HG03457 (cell line): ENCODE data around the gene ENTREP3.

Experiments
- ATAC-seq: cut with Tn5 transposase; IDR thresholded peaks from one replicate; pipeline ENCODE4 v1.9.1; 2021; ENCODE audit warnings: moderate number of reproducible peaks; ENCODE audit not compliant: unreplicated experiment

The ENTREP3 gene

DNA sequence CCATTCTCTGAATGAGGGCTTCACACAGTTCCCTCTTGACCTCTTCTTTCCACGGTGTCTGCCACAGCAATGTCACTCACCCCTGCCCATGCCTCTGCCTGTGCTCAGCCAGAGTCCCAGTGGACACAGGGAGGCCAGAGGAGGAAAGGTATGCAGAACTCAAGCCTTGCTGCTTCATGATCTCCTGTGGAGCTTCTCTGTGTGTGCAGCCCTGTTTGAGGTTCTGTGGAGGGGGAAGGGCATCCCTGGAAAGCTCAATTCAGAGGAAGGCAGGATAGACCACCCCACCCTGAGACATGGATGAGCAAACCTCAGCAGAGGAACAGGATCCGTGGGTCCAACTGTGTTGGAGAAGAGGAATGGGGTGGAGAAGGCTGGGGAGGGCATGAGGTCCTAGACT lies 24.0 kb upstream of the ENTREP3 start:
- ATAC-seq = no peak

DNA sequence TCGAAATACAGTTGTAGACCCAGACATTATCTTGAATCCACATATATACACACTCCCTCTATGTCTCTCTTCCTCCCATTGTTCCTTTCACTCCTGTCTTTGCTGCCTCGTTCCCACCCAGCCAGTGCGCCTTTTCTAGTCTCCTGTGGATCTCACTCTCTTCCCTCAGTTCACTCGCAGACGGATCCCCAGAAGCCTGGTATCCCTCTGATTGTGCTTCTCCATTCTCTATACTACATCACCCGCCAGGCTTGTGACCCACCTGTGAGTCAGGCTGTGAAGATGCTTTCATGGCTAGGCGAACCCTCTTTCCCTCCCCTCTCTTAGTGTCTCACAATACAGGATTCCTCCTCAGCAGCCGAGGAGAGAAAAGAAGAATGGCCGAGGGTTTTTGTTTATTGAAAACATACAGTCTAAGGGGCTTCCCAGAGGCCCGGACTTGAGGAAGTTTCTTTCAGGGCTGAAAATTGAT lies 23.4 kb upstream of the ENTREP3 start:
- ATAC-seq = no peak

DNA sequence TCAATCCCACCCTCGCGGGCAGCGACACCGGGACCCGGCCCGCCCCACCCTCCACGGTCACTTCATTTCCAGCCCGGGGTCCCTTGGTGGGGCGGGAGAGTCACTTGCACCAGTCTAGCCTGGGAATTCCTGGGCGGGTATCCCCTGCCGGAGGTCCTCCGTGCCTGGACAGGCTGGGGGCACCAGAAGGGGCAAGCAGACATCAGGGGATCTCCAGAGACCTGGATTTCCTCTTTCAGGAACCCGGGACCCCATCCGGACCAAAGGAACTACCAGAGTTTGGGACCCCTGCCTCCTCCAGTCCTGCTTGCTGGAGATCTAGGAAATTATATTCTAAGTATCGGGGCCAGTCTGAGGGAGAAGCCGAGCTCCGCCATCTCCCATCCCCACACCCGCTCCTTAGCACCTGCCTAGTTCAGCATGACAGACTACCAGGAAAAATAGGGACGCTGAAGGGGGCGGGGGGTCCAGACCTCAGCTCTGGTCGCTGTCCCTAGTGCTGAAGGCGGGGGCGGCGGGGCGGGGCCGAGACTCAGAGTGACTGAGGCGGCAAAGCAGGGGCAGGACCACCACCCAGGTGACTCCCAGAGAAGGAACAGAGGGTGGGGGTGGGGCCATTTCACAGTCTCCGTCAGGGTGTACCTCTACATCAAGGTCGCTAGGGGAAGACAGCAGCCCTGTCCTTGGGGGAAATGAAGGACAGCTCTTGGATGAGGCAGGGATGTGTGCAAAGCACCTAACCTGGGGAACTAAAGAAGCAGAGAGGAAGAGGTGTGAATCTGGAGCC lies 22.8 kb upstream of the ENTREP3 start:
- ATAC-seq = no peak

DNA sequence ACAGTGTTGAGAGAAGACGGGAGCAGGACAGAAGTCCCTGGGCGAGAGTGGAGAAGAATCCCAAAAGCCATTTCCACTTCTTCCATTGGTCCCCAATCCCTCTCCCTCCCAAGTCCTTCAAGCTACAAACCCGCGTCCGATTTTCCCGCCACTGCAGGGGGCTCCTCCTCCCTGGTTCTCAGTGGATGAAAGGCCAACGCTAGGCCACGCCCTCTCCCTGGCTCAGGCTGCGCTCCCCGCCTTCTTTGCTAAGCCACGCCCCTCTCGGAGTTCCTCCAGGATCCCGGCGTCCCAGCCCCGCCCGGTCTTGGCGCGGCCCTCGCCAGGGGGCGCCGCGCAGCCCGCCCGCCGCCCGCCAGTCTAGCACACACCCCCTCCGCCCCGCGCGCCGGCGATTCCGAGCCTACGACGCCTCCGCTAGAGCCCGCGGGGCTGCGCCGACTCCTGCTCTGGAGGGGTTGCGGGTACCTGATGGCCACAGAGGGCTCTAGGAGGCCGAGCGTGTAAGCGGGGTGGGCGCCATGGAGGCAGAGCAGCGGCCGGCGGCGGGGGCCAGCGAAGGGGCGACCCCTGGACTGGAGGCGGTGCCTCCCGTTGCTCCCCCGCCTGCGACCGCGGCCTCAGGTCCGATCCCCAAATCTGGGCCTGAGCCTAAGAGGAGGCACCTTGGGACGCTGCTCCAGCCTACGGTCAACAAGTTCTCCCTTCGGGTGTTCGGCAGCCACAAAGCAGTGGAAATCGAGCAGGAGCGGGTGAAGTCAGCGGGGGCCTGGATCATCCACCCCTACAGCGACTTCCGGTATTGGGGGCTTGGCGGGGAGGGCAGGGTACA lies 22.0 kb upstream of the ENTREP3 start, which contains the start of gene HCN3:
Gene HCN3 (plus strand): TSS at position 394 of the 832 bp plus-strand sequence. CDS start 128 bp downstream, at position 522.
- ATAC-seq = peak; percentile 55

DNA sequence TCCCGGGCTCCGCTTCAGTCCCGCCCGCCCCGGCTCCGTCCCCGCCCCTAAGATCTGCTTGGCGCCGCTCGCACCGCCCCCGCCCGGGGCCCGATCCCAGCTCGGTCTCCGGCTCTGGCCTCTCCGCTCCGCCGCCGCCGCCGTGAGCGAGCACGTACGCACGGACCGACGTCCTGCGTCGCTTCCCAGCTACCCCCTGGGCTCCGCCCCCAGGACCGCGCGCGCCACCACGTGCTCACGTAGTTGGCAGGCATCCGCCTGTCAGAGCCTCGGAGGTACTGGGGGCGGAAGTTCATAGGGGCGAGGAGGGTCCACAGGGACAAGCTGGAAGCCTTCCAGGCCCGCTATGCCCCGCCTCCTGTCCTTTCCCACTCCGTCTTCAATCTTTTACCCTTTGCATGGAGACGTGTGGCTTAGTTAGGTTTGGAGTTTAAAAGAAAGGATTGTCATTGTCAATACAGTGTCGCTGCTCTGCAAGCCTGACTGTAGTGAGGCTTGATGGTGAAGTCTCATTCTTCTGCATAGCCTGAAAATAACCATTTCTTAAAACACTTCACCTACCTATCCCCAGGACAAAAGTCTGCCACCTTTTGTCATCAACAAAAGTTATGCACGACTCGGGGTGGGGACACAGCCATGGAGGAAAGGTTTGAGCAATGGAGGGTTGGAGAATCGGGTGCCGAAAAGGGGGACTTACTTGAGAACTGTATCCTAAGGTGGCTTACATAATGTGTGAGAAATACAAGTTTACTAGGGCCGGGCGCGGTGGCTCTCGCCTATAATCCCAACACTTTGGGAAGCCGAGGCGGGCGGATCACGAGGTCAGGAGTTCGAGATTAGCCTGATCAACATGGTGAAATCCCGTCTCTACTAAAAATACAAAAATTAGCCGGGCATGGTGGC lies 18.3 kb upstream of the ENTREP3 start, which contains the start of gene CLK2:
Gene CLK2 (minus strand): TSS at position 162 of the 903 bp plus-strand sequence. CDS start 2,527 bp downstream, outside the sequence.
- ATAC-seq = peak; percentile 54

DNA sequence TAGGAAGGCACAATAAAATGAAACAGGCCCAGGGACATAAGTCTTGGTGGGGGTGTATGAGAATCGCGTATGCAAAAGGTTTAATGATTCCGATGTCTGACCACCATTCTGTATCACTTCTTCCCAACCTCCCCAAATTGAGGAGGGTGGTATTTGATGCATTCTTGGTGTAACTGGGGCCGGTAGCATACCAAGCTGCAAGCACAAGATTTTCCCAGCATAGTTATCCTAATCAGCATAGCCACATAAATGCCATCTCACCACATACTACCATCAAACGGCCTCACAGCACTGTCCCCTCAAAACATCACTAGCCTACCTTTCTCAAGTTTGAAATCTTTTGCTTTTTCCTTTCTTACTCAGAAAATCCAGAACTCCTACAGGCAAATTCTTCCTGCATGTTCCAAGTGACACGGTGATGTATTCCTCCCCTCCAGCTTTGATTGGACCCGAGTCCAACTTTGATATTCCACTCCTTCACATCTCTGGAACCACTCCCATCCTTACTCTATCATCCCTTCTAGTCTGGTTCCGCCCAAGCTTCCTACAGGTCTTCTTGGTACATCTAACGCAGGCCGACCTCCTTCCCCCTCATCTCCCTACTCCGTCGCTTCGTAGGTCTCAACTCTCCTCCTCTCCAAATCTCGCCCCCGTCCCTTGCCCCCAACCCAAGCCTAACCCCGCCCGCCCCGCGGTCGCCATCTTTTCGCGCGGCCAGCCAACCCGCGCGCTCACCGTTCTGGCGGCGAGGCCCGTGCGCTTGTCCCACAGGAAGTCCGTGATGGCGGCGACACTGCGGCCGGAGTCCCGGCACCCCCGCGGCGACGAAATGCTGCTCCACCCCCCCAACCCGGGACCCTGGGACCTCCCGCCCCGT lies 17.4 kb upstream of the ENTREP3 start:
- peak; percentile 23 for ATAC-seq

DNA sequence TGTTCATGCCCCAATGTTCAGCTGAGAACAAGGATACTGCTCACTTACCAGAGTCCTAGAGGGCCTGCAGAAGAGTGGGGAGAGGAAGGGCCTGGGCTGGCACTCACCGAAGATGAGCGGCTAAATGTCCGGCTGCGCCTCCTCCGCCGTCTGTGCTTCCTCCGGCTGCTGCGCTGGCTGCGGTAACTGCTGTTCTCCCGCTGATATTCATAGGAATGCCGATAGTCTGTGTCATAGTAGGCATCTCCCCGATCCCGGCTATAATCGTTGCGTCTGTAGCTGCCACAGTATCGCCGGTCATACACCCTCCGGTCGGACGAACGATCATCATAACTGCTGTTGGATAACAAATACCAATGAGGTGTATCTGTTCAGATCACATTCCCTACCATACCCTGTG lies 14.1 kb upstream of the ENTREP3 start:
- ATAC-seq = no peak

DNA sequence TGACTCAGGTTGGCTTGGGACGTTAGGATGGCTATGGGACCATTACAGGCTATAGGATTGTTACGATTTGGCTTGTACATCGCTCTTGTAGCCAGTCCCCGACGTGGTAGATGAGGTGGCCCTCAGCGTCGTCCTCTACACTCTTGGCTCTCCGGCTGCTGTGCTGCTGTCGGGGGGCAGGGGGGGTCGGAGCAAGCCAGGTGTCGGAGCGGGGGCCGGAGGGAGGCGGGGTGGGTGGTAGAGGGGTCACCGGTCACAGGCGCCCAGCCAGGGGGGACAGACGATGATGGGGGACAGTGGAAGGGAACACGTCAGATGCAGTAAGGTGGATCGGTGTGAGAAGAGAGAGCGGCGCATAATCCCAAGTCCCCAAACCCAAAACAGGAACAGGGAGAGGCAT lies 13.3 kb upstream of the ENTREP3 start:
- no peak for ATAC-seq

DNA sequence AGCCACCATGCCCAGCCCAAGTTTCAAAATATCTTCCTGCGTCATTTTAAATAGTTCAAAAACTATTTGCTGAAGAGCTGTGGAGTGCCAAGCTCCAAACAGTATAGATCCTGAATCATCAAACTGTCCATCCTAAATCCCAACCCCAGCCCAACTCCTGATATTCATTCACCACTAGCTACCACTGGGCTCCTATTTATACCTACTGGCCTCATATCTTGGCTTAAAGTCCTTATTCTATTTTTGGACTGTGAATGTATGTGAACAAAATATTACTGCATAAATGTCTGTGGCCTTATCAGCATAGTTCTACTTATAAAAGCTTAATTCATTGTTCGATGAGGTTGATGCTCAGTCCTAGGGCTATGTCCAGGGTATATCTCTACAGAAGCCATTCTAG lies 12.1 kb upstream of the ENTREP3 start:
- no peak for ATAC-seq

DNA sequence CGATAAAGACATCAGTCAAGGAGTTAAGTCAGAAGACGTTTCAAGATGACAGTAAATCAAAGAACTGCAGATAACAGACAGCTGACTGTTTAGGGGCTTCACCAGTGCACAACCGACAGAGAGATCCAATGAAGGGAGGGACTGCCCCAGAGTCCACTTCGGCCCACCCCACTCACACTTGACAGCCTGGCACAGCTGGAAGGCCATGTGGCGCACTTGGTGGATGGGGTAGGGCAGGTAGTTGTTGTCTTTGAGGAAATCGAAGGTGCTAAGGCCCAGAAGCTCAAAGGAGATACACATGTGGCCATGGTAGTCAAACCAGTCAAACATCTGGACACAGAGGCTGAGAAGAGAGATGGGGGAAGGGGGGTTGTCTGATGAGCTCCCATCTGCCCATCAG lies 11.3 kb upstream of the ENTREP3 start:
- ATAC-seq = no peak

DNA sequence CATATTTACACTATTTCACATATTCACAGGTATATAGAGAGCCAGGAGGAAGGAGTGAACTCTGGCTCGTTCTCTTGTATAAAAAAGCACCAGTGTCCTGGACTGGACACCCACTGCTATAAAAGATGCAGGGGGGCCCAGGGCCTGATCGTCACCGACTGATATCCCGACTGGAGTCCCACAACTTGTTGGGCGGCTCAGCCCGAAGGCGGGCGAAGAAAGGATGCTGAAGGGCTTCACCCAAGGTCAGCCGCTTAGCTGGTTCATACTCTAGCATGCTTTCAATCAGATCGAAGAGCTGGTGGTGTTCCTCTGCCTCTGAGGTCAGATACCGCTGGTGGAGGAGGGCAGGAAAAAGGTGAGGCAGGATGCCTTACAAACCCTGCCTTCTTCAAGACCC lies 7.8 kb upstream of the ENTREP3 start:
- no peak for ATAC-seq

DNA sequence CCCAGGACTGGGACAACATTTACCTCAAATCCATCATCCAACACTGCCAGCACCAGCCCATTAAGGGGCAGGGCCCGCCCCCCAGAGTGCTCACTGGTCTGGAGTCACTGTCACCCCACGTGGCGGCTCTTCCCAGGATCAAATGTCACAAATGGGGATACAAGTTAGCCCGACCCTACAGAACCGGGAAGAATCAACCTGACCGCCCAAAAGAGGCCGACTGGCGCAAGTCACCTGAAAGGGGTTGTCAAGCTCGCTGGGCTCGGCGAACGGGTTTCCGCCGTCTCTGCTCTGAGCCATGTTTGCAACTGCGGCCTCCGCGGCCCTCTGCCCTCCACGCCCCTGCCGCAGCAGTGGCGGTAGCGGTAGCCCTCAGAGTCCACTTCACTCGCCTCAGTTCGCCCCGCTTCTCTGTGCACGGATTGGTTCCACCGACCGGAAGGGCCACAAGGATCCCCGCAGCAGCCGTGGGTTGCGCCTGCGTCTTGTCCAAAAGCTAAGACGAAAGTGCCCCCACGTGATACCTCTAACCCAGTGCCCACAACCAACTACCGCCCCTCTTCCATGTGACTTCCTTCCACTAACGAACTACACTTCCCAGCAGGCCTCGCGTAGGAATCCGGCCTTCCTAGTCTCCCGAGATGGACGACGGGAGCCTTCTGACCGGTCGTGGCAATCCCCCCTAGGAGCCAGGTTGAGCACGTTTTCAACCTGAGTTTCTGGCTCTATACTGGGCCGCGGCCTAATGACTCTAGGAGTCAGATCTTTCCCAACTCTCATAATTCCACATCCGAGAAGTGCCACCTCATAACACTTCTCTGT lies 6.8 kb upstream of the ENTREP3 start, which contains the start of gene SCAMP3:
Gene SCAMP3 (minus strand): TSS at position 509 of the 822 bp plus-strand sequence. CDS start 209 bp downstream, at position 300.
- ATAC-seq = peak; percentile 66

DNA sequence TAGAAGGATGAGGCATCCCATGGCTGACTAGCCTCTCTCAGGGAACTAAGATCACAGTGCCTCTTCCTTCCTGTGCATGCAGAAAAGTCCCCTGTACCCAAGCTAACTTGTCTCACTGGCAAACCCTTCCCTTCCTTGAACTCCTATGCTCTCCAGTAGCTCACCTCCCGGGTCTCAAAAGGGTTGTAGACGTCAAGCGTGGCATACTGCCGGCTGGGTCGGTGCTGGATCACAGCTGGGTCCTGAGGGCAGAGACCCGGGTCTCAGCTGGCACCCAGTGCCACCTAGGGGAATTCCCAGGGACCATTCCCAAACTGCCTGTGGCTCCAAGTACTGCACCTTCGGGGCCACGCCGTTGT lies 6.2 kb upstream of the ENTREP3 start:
- no peak for ATAC-seq

DNA sequence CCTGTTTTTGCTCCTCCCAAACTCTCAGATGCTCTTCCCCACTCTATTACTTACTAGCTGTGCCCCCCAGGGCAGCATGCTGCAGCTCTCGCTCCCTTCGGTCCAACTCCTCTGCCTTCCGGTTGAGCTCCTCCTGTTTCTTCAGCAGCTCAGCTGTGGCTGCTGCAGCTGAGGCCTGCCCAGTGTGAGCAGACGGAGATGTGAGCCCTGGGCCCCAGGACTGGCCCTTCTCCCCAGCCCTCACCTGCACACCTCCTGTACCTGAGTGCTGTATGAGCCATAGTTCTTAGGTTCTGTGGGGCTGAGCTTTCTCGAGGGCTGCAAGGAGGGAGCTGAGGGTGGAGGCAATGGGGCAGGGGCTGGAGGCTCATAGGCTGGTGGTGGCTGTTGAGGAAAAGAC lies 5.0 kb upstream of the ENTREP3 start:
- ATAC-seq = no peak

DNA sequence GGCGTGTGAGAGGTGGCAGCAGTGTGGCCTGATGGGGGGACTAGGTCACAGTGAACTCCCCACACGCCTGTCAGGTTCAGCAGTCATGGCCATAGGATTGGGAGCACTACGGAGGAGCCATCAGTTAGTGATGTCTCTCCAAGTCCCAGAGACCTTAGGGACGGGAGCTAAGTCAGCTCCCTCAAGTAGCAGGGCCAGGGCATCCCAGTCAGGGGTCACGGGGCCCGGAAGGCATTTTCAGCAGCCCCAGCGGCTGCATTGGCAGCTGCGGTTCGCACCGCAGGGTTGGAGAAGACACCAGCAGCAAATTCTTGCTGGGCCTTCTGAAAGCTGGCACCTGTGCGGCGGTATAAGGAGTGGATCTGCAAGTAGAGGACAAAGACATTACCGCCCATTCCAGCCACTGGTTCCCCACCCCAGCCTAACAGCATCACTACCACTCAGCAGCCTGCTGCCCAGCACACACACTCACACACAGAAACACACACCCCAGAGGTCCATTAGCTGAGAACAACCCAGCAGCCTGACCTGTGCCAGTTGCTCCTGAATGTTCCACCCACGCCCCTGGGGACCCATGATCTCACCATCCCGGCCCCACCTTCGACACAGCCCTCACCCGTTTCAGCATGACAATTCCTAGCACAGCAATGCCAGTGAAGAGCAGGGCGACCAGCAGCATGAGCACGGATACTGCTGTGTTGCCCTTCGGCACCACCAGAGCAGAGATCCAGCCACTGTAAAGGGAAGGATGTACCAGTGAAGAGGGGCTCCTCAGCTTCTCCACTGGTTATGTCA lies 972 bp upstream of the ENTREP3 start:
- no peak for ATAC-seq

DNA sequence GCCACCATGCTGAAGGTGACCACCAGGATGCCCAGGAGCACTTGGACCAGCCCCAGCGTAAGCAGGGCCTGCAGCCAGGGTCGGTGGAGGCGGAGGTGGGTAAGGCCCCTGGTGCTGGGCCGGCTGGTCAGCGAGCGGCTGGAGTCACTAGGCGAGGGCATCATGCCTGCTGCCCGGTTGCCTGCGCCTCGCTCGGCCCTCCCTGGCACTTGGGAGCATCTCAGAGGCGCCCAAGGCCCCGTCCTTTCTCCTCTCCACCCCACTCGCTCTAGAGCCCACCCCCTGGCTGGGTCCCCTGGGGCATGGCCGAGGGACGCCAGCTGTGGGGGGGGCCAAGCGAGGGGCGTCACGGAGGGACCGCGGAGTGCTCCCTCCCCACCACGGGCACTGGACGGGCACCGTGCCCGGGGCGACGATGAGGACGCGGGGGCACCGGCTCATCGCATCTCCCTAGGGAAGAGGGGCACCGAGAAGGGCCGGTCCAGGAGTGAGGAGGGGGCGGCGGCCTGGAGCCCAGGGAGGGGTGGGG lies 505 bp downstream of the ENTREP3 start:
- ATAC-seq = no peak

DNA sequence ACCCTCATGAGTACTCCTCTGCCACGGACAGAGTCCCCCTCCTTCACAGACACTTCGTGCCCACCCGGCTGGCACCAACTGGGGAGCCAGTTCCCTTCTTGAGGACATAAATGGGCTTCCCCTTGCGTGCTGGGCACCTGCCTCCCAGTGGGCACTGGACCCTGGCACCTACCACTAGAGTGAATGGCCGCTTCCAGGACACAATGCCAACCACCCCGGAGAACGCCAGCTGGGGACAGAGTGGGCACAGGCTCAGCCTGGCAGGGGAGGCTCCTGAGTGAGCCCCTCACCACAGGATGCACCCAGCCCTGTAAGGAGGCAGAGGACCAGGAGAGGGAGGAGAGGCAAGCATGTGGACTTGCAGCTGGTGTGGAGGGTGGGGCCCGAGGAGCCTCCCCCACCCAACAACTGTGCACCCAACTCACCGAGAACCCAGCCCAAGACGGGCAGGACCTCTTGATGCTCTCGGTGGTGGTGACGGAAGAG lies 1.0 kb downstream of the ENTREP3 start:
- no peak for ATAC-seq

DNA sequence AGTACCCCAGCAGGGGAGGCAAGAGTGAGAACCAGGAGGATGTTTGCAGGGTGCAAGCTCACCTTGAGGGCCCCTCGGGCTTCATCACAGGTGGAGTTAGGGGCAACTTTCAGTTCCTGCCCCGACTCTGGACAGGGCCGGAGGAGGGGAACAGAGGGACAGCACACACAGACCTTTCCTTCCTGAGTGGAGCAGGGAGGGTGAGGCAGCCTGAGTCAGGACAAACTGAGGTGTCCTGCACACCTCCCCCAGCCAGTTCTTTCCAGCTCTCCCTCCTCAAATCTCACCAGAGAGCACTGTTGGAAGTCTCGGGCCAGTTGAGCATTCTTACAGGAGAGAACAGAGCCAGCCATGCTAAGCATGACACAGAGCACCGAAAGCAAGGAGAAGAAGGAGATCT lies 1.5 kb downstream of the ENTREP3 start:
- ATAC-seq = no peak
